NCI-H2171 treated with DMSO at 0.1 percent for 48 hours (cell line): ENCODE data around the gene PRDM1.

Experiments used
- DNase-seq: peaks from one replicate; lab custom pipeline; 2025; lab: John Stamatoyannopoulos, UW

The PRDM1 gene

DNA sequence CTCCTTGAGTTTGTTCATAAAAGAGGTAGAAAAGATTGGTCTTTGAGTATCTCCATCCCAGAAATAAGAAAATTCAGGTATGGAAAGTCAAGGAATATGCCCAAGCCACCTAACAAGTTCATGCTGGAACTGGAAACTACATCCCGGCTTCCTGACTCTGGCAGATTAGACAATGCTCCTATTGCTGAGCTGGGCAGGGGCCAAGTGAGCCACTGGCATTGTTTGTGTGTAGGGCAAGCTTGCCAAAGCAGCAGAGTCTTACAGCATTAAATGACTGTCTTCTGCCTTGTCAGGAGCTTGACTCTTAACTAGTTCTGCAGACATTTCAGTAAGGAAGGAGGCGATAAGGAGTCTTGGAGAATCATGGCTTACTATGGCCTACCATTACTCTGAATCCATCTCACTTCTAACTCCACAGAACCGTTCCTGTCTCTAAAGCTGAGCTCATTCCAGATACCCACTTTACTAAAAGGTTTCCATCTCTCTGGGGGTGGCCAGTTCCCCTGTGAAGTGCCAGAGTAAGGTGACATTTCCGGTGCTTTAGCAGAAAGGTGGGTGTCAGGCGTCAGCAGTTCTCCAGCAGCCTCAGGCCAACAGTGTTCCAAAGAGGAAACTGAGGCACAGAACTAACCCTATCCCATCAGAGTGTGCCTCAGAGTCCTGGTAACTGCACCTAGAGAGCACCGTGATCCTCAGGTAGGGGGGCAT is 30.1 kb downstream of the PRDM1 start:
- no peak for DNase-seq

DNA sequence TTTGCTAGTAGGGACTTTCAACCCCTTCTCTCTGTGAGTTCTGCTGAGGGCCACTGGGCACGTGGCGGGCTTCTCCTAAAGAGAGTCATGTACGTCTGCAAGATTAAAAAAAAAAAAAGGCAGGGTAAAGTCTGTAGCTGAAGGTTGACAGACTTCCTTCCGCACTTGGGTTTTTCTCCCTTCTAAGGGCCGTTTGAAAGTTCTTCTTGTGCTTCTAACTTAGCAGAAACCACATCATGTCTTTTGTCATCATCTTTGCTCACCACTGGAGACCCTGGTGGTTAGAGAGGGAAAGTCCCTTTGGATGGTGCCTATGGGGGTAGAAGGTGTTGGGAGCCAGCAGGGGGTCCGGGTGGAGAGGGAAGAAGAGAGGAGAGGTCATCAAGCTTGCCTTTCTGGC is 31.4 kb downstream of the PRDM1 start:
- no peak for DNase-seq

DNA sequence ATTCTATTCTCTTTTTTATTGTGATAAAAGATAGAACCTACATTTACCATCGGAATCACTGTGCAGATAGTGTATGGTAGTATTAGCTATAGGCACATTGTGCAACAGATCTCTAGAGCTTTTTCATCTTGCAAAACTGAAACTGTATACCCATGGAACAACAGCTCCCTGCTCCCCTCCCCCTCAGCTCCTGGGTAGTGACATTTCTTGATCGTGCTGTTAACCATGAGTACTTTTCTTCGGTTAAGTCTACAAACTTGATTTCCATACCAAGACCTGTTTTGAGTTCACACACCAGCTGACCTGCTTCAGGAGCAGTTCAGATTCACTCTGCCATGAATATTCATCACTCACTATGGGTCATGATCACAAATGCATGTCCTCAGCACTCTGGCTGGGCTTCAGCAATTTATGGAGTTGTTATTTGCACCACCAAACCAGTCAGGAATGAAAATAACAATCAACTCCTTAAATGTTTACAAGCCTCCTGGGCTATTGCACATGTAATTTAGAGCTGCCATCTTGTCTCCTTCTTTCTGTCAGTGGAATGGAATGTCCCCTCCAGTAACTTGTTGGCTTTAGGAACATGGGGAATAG is 32.8 kb downstream of the PRDM1 start:
- DNase-seq: no peak

DNA sequence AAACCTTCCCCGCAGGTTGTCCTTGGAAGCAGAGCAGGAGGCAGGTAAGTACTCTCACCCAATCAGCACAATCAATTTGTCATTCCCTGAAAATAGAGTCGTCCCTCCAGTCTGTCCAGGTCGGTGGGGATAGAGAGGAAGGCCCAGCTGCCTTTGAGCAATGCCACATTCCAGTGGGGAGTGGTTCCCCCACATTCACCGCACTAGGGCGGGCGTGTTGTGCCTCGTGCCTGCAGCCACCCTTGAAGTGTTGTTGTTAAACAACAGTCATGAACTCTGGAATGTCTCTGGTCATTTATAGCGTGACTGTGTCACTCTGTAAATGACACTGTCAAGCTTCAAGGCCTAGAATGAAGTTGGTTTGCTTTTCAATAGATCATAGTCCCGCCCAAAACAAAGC is 33.4 kb downstream of the PRDM1 start:
- DNase-seq: no peak

DNA sequence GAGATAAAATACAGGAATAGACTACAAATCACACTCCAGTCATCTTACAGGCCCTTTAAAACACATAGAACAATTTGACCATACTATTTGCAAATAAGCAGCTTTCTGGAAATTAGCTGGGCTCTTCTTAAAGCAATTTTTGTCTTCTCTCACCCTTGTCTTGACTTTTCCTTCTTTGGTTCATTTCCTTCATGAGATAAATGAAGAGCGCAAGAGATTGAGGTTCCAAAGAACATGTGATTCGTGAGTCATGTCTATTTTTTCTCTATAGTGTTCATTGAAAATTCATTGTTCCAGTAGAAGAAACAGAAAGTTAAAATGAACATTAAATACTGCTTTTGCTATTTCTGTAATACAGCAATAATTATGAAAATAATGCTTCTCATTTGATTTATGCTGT is 33.9 kb downstream of the PRDM1 start:
- DNase-seq: no peak

DNA sequence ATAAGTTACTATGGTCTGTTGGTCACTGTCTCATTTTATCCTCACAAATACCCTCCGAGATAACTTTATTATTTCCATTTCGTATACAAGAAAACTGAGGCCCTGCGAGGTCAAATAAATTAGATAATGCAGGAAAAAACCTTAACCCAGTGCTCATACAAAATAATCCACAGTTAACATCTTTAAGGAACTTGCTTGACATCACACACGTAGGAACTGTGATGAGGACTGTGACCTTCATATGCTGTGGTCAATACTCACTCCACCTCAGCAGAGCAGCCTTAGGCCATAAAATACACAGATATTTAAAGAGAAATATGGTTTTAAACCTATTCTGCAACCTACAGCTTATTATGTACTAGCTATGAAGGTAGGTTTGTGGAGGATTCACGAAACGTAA is 34.3 kb downstream of the PRDM1 start:
- DNase-seq: no peak

DNA sequence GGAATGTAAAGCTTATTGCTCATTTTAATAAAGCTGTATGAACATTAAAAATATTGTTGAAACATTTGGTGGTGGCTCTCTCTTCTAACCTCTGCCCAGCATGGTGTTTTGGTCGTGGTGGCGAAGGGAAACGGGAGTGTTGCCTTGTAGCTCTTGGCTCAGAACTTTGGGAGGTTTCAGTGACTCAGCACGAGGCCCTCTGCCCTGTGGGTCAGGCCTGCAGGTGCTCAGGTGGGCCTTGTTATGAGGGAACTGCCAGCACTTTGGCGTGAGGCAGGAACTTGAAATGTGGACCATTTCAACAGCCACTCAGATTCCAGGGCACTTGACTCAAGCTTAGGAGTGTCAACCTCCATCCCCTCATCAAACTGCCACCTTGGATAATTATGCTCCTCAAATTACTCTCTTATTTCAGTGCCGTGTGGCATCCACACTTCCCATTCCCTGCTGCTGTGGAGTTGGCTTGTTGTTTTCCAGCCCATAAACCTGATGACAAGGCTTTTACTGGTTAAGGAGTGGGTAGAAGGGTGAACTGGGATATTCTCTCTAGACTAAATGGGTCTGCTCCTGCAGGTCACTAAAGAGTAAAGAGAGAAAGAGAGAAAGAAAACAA is 36.3 kb downstream of the PRDM1 start:
- no peak for DNase-seq

DNA sequence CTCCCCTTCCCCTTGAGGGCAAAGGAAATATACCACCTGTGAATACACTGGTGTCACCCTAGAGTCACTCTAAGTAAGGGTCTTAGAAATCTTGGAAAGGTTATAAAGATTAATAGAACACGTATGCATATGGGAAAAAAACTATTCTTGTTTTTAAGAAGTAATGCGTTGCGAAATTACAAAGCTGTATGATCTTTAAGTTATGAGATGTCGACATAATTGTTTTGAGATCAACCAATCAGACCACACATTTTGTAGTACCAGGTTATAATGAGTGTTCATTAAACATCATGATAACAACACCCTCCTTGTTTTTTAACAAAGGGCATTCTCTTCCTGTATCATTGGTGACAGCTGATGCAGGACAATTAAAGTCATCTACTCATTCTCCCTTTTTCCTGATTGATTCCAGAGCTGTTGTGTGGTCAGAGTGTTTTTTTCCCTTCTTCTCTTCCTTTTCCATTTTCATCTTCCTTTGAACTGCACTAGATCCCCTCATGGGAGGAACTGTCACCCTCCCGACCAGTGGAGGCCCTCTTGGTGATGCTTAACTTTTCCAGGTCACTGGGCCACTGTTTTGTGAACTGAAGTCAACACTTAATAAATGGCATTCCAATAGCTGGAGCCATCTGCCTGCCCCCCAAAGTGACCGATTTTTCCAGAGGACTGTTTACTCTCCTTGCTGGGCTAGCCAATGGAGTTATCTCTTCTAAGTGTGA is 37.0 kb downstream of the PRDM1 start:
- no peak for DNase-seq

DNA sequence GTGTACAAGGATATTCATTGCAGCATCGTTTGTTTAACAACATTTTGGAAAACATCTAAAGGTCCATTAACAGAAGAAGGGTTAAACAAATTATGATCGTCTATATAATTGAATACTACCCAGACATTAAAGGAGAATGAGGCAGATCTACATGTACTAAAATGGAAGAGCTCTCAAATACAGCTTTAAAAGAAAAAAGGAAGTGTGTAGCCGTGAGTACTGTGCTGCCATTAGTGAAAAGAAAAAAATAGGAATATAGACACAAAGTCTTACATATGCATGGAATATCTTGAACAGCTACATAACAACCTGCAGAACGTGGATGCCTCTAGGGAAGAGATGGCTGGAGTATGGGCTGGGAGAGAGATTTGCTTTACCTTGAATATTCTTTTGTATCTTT is 37.9 kb downstream of the PRDM1 start:
- no peak for DNase-seq

DNA sequence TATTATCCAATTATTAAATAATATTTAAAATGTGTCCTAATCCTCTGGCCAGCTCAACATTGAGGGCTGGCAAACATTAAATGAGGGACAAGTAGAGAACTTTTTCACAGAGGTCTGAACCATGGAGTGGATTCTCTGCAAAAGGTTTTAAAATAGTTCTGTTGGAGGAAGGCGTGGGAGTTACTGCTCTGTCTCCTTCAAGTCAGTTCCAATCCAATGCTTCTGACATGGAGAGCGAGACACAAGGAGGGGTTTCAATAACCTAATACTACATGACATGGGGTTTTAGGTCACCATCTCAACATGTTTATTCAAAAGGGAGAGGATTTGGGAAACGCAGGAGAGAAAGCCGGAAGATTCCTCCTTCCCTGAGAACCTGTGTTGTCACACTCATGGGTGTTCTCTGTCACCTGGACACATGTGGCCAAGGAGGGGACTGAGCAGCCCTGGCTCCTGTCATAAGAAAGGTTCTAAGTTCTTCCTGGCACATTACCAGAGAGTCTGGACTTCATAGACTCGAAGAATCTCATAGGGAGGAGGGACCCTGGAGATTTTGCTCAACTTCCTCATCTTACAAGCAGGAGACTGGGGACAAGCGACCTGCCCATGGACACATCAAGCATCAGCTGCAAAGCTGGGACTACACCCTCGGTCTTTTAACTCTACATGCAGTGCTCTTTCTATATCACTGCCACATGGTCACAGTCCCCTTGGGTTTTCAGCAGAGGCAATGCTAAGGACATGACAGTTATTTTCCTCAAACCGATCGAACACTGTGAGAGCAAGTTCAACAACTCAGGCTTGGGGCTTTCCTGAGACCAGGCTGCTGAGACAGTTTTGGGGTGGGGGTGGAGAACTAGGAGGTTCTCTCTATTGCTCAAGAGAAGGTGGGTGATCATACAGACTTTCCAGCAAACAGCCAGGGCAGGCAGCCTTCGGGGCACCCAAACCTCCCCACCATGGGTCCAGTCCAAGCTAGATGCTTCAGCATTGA is 38.6 kb downstream of the PRDM1 start:
- no peak for DNase-seq

DNA sequence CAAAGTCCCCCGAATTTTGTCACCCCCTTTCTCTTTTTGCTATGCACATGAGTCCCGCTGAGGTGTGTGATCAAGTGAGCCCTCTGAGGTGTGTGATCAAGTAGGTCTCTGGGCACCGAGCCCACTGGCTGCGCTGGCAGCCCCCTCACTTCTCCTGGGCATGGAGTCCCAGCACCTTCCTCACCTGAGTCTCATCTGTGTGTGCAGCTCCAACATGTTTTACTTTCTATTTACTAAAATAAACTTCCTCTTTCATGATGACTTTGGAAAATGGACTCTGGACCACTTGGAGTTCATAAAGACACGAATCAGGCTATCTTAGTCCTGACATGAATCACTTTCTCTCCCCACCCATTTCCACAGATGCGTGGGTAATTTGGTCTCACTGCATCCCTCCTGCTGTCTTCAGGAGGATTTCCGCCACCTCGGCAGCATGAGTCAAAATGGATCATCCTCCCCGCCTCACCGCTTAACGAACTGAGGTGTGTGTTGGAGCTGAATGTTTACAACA is 39.8 kb downstream of the PRDM1 start:
- no peak for DNase-seq

DNA sequence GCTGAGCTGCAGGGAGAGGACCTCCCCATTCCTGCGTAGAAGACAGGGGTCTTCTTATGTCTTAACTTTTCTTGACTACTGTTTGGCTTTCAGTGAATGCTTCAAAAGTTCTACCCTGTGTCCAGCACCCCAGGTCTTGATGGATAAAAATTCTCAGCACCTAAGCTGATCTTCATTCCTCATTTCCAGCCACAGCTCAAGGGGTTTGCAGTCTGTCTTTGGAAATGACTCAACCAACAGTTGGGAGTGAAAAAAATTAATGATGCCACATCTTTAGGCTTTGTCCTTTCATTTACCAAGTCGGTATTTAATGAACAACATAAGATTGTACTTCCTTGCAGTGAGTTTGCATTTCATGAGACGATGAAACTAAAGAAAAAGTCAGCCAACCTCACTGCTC is 40.3 kb downstream of the PRDM1 start:
- DNase-seq: no peak

DNA sequence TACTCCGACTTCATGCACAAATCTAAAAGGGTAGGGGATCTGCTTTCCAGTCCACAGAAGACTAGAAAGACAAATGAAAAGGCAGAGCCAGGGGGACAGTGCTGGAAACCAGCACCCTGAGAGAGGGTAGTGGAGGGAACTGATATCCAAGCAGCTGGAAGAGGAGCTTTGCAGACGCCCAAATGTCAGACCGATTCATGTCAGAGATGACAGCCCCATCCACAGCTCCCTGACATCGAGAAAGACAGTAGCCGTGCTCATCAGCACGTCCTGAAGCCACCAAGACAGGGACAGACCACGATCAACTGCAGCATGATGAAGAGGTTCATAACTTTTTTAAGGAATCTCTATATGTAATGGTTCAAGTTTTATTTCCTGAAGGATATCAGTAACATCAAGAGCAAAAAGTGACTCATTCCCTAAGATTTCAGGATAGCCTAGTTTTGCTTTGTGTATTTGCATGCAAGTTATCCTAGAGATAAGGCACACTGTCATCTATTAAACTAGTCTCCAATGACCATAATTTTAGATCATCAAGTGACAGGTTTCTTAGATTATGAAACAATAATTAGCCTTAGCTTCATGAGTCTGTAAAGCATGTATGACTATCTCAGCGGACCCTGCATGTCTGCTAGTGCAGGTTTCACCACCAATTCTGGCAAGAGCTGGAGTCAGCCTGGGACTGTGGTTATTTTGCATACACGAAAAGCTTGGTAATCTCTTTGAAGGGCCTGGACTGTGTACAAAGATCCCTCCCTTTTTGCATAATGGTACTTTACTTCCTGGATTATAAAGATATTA is 43.0 kb downstream of the PRDM1 start:
- no peak for DNase-seq

DNA sequence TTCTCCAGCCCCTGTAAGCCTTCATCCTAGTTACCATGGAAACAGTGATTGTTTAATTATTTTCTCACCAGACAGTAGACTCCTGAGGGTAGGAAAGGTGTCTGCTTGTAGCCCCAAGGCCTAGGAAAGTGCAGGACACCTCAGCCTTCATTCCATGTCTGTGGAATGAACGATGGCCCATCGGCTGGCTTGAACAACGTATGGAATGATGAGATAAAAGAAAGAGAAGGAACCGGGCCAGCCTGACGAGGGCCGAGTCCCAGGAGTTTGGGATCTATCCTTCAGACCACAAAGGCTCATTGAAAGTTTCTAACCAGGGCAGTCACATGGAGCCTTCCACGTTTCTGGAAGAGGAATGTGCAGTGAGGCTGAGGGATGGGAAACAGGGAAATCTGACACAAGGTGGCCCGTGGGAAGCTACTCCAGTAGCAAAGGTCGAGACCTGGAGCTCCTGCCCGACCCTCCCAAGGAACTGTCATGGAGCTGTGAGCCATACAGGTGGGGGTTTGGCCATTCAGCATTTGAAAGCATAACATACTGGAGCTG is 46.1 kb downstream of the PRDM1 start:
- no peak for DNase-seq

DNA sequence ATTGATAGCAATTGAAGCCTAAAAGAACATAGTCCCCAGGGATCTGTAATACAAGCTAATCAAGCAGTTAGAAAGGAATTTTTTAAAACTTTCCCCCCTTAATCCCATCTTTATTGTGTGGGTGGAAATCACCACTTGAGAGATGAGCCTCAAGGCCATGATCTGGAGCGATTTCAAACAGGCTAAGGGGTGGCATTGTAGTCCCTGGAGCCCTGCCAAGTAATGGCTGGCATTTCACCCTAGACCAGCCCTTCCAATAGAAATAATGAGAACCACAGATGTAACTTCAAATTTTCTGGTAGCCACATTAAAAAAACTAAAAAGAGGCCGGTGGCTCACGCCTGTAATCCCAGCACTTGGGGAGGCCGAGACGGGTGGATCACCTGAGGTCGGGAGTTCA is 46.9 kb downstream of the PRDM1 start:
- no peak for DNase-seq

DNA sequence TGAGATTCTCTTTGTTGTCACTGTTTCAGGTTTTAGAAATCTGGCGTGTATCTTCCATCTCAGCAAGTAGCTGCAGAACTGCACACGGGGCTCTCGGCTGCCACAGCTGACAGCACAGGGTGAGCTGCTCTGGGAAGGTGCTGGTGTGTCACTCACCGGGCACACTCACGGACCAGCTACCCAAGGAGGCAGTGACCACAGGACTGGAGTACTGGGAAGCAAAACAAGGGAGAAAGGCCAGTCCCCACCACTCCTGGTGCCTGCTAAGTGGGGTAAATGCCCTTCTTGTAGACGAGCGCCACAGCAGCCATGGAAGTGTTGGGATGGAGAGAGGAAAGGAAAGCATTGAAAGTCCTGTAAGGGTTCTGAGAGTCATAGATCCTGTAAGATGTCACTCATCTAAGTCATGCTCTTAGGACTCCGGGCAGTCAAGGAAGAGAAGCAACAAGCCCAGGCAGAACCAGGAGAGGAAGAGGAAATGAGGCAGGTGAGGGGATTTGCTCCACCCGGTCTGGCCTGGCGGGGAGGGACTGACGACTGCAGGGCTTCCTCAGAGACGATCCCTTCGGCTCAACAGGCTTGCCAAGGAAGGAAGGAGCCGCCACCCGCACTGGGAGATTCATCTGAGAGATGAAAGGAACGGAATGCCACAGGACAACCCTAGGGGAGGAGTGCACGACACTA is 48.1 kb downstream of the PRDM1 start:
- no peak for DNase-seq

DNA sequence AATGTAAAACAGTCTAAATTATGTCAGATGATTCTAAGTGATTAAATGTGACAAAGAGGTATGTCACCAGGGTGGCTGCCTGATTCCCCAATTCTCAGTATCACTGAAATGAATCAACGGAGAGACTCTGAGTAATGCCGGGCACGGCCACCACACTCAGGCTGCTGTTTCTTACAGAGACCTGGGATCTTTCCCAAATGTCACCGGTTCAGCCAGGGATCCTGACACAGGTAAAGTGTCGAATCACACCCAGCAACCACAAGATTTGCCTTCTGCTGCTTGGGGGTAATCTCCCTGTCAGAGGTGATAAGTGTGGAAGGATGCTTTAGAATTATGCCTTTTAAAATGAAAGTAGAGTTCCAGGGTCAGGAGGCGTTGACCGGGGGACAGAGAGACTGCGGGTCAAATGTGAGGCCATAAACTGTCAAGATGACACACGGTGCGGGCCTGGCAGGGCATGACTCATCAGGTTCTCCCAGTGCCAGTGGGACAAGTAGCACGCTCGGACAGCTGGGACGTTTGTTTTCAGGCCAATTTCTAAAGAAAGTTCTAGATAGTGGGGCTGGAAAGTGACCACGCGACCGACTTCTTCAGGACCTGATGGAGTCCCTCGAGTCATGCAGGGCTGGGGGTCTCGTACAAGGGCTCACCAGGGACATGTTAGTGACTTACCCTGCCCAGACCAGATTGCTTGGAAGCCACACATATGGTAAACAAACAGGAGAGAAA is 48.9 kb downstream of the PRDM1 start:
- no peak for DNase-seq

DNA sequence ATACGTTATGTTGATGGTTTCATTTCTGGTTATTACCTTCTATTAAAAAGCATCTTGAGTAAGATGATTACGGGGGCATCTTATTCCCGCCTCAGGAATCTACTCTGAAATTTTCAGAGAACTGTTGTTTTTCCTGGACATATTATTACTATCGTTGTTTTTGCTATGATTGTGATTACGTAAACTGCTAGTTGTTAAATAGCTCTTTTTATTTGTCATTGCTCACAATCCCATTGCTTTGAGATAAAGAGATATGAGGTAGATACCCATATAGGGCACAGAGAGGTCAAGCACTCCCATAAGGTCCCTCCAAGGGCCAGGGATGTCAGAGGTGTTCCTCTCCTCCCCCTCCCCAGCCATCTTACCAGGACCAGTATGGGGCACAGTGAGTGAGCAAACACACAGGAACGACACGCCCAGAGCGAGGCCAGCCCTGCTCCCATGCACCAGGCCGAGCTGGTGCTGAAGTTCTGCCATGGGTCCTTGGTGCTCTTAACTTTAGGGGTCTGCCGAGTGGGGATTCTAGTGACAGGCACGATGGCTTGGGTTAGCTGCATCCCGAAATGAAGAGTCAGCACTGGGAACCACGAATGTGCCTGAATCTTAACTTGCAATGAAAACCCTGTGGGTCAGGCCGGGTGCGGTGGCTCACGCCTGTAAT is 49.9 kb downstream of the PRDM1 start:
- DNase-seq: no peak

DNA sequence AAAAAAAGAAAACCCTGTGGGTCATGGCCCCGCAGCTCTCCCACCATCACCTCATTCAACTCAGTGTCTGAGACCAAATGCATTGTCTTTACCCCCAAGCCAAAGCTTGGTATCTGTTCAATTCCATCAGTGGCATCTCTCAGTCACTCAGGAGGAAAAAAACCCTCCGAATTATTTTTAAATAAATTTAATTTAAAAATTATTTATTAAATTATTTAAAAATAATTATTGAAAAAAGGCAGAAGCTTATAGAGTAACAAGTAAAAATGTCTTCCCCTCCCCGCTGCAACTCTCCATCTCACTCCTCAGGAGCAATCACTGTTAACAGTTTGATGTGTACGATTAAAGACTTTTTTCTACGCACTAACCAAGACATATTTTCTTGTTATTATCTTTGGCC is 50.7 kb downstream of the PRDM1 start:
- DNase-seq: no peak
